ENCODE measurements around the gene RAC2.

Gene RAC2

GRCh38 chr22:37244114-37244921, at the start of gene RAC2:
TSS of gene RAC2 (minus strand) at chr22:37244269. CDS start at chr22:37244148, 121 bp downstream.
- DNase-seq (ENCODE audit: low read depth): peak; percentile 89

DNA sequence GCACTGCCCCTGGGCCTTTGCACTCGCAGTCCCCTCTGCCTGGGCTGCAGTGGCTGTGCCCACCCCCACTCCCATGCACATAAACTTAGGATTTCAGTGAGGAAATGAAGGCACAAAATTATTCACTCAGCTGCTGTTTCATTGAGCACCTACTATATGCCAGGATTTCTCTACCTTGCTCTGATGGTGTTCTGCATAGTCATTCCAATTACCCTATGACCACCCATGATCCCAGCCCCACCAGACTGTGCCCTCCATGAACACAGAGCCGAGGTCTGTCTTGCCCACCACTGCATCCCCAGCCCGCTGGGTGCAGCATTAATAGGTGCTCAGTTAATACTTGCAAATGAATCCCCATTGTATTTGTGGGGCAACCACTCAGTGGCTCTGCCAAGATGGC, 49.1 kb upstream of the RAC2 start:
- DNase-seq (ENCODE audit: low read depth): no peak

GRCh38 chr22:37292641-37293040, 48.6 kb upstream of the RAC2 start:
- no peak for DNase-seq (ENCODE audit: low read depth)

DNA sequence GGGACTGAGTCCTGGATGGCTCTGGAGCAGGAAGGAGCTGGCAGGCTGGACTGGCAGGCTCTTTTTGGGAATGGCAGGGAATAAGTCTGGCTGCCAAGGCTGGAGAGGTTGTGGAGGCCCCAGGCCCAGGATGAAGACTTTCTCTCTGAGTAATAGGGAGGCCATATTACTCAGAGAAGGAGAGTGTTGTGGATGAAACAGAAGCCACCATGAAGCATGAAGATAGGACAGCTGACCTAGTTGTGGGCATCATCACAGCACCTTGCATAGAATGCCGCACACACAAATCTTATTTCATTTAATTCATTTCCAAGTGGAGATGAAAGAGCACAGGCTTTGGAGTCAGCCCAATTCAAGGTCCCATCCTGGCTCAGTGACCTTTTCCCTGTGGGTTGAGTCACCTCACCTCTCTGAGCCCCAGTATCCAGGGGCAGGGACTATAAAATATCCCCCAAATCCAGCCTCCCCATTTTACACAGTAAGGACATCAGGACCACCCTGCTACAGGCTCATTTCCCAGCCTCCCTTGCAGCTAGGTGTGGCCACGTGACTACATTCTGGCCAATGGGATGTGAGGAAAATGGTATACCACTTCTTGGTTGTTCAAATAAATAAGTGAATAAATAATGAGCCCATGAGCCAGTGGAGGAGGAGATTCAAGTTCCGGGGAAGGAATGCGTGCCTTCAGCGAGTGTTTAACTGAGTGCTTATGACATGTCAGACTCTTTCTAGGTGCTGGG, 47.7 kb upstream of the RAC2 start:
- no peak for DNase-seq (ENCODE audit: low read depth)

- no peak for DNase-seq (ENCODE audit: low read depth)
Observed at GRCh38 chr22:37290737-37291136, 46.7 kb upstream of the RAC2 start.

GRCh38 chr22:37289156-37289735, 45.2 kb upstream of the RAC2 start:
- no peak for DNase-seq (ENCODE audit: low read depth)

GRCh38 chr22:37288521-37288920, 44.5 kb upstream of the RAC2 start:
- DNase-seq (ENCODE audit: low read depth): no peak

GRCh38 chr22:37287550-37287951, 43.5 kb upstream of the RAC2 start:
- no peak for DNase-seq (ENCODE audit: low read depth)

GRCh38 chr22:37285937-37286336, 41.9 kb upstream of the RAC2 start:
- no peak for DNase-seq (ENCODE audit: low read depth)

DNA sequence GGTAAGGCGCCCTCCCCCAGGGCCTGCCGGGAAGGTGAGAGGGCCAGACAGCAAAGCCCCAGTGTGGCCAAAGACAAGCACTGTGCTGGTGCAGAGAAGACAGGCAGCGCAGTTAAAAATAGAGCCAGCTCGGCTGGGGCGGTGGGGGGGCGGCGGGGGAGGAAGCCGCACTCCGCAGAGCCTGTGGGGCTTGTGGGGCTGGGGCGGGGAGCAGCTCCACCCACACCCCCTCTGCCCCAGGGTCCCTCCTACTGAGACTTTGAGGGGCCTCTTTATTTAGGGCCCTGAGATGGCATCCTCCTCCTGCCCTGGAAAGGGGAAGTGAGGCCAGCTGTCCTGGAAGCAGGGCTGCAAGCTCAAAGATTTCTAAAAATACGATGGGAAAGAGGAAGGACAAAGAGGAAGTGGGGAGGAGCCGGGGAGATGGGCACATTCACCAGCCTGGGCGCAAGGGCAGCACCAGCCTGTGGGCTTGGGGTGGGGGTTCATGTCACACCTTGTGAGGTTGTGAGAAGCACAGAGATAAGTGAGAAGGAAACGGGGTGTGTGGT, 40.8 kb upstream of the RAC2 start:
- DNase-seq (ENCODE audit: low read depth): no peak

DNA sequence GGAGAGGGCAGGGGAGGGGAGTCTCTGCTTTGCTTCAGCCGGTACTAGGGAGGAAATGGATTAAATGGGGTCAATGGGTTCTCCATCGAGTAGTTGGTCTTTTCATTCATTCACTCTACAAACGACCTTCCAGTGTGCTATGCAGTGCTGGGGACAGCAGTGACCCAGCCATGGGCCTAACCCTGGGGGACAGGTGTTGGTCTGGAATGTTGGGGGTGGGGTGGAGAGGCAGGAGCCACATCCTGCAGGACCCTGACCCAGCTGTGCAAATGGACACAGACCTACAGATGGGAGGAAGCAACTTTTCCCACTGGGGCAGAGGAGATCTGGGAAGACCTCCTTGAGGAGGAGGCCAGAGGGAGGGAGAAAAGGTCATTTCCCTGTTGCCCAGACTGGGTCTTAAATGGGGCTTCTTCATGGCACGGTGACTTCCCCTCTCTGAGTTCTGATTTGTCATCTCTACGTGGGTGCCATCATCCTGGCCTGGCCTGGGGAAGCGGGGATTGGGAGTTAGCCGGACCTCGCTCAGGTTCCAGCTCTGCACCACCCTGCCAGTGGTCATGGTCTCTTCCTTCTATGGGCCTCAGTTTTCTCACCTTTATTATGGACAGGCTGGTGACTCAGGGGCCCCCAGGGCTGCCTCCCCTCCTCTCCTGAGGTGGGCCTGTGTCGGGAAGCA, 40.2 kb upstream of the RAC2 start:
- no peak for DNase-seq (ENCODE audit: low read depth)

- DNase-seq (ENCODE audit: low read depth): no peak
Observed at GRCh38 chr22:37283393-37283937, 39.4 kb upstream of the RAC2 start.

- DNase-seq (ENCODE audit: low read depth): peak; percentile 66
Observed at GRCh38 chr22:37282385-37282677, 38.3 kb upstream of the RAC2 start, which contains the start of gene CYTH4. TSS of gene CYTH4 (plus strand) at chr22:37282508. CDS start at chr22:37282570, 62 bp downstream.

DNA sequence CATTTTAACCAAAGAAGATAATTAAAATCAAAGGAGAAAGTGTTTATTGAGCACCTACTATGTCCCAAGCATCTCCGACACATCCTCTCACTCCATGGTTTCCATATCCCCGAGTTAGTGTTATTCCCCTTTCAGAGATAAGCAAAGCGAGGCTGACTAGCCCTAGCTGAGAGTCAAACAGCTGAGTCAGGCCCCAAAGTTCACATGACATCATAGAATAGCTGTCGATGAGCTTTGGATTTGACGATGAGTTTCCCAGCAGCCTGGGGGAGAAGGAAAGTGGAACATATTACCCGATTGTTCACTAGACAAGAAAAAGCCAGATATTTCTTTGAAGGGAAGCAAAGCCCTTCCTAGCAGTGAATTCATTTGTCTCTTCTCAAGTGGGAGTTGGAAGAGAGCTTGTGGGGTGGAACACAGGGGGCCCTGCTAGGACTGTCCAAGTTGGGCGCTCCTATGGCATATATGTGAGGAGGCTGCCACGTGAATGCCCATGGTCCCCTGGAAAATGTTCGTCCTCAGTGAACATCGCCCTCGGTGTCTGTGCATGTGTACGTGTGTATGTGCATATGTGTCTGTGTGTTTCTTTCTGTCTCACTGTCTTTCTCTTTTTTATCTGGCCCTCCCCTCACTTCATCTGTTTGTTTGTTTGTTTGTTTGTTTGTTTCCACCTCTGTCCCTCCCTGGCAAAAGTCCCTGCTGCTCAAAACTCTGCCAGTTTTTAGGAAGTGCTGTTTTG, 37.7 kb upstream of the RAC2 start:
- no peak for DNase-seq (ENCODE audit: low read depth)

DNA sequence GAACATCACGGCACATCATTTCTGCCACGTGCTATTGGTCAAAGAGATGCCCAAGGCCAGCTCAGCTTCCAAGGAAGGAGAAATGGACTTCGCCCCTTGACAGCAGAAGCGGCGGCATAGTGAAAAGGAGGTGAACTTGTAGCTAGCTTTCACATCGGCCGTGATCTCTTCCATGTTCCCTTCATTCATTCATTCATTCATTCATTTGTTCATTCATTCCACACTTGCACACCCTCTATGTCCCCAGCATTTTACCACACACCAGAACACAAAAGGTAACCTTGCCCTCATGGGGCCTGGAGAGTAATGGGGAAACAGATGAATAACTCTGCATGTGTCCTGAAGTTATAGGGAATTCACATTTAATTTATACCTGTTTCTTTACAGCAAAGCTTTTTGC, 37.1 kb upstream of the RAC2 start:
- no peak for DNase-seq (ENCODE audit: low read depth)

GRCh38 chr22:37280718-37281117, 36.6 kb upstream of the RAC2 start:
- DNase-seq (ENCODE audit: low read depth): no peak

DNA sequence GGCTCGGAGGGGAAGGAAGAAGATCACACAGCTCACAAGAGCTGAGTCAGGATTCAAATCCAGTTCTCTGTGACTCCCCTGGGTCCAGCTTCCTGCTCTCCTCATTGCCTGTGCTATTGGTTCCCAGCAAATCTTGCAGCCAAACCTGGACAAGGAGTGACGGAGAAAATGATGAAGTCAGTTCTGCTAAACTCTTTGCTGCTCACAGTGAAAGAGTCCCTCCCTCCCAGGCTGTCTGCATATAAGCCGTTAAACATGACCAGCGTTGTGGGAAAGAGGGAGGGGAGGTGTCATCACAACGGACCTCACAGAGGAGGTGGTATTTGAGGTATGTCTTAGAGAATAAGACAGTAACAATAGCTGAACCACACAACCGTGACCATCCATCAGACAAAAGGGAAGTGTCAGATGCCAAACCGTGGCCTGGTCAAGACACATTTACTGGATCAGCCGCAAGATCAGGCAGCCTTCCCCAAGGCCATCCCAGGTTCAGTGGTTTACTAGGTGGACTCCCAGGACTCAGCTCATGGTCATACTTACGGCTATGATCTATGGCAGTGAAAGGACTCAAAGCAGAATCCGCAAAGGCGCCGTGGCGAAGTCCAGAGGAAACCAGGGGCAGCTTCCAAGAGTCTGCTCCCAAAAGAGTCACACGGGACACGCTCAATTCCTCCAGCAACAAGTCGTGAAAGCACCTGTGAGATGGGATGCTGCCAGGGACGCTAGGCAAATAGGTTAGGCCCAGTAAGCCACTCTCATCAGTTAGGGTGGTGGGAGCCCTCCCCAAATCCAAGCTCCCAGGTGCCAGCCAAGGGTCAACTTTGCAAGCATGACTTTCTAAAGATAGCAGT, 35.5 kb upstream of the RAC2 start:
- DNase-seq (ENCODE audit: low read depth): no peak

GRCh38 chr22:37278261-37278660, 34.2 kb upstream of the RAC2 start:
- no peak for DNase-seq (ENCODE audit: low read depth)

- no peak for DNase-seq (ENCODE audit: low read depth)
Observed at GRCh38 chr22:37277384-37277783, 33.3 kb upstream of the RAC2 start.

DNA sequence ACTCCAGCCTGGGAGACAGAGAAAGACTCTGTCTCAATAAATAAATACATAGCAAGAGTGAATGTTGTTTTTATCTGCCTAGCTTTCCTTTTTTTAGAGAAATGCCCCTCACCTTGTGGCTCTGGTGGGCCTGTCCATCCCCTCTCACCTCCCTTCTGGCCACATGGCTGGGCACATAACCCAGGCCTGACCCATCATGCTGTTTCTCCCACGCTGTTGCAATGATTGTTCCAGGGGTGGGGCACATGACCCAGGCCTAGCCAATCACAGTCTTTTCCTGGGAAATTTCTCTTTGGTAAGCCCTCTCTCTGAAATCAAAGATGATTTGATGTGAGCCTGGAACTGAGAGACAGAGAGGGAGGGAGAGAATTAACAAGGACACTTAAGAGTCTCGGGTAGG, 32.7 kb upstream of the RAC2 start:
- no peak for DNase-seq (ENCODE audit: low read depth)

Measured in activated T-cell treated with anti-CD3 and anti-CD28 coated beads for 48 hours (primary cell).